ENCODE data around the gene IL1RAPL2. TPM values are rescaled to one million over a fixed set of nuclear protein-coding genes. Genes with fewer than 3 reads are reported as not detected.
"Not testable (repeated sequence)": the region's sequence is repeated elsewhere in the genome, so short reads cannot be mapped to it uniquely, and the experiment has no call there.

The IL1RAPL2 gene
- total RNA-seq, 1 donor from 2014 or later: not detected

DNA sequence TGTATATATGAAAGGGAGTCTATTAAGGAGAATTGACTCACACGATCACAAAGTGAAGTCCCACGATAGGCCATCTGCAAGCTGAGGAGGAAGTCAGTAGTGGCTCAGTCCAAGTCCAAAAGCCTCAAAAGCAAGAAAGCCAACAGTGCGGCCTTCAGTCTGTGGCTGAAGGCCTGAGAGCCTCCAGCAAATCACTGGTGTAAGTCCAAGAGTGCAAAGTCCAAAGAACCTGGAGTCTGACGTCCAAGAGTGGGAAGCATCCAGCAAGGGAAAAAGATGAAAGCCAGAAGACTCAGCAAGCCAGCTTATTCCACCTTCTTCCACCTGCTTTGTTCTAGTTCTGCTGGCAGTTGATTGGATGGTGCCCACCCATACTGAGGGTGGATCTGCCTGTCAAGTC lies 104.1 kb downstream of the IL1RAPL2 start:
- H3K9me3 Mint-ChIP-seq (ENCODE audit: low read depth): peaks cover 10% of the 10 kb centered on the region

GRCh38 chrX:104677517-104677916 lies 111.5 kb downstream of the IL1RAPL2 start:
- not testable (repeated sequence) for H3K27me3 Mint-ChIP-seq (ENCODE audit: low read depth); H3K4me3 Mint-ChIP-seq (ENCODE audit: unreplicated experiment); DNase-seq (ENCODE audit: low spot score); H3K4me1 Mint-ChIP-seq (ENCODE audit: low read depth); H3K36me3 Mint-ChIP-seq (ENCODE audit: low read depth); H3K27ac Mint-ChIP-seq (ENCODE audit: unreplicated experiment)
- peaks cover 11% of the 10 kb centered on the region for H3K9me3 Mint-ChIP-seq (ENCODE audit: low read depth)

More for the DNA sequence above, 104.1 kb downstream of the IL1RAPL2 start:
- DNase-seq (ENCODE audit: low spot score): no peak
- Mint-ChIP-seq H3K4me3 (ENCODE audit: unreplicated experiment) (no peak overlapping the region), H3K4me1 (ENCODE audit: low read depth) (no peaks in the 10 kb centered on the region), H3K36me3 (ENCODE audit: low read depth) (no peaks in the 10 kb centered on the region), H3K27me3 (ENCODE audit: low read depth) (no peaks in the 10 kb centered on the region), H3K27ac (ENCODE audit: unreplicated experiment) (no peak overlapping the region)
- TF ChIP-seq, protein P1, sequence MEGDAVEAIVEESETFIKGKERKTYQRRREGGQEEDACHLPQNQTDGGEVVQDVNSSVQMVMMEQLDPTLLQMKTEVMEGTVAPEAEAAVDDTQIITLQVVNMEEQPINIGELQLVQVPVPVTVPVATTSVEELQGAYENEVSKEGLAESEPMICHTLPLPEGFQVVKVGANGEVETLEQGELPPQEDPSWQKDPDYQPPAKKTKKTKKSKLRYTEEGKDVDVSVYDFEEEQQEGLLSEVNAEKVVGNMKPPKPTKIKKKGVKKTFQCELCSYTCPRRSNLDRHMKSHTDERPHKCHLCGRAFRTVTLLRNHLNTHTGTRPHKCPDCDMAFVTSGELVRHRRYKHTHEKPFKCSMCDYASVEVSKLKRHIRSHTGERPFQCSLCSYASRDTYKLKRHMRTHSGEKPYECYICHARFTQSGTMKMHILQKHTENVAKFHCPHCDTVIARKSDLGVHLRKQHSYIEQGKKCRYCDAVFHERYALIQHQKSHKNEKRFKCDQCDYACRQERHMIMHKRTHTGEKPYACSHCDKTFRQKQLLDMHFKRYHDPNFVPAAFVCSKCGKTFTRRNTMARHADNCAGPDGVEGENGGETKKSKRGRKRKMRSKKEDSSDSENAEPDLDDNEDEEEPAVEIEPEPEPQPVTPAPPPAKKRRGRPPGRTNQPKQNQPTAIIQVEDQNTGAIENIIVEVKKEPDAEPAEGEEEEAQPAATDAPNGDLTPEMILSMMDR (IDR thresholded peaks at IDR 0.05): no peak

DNA sequence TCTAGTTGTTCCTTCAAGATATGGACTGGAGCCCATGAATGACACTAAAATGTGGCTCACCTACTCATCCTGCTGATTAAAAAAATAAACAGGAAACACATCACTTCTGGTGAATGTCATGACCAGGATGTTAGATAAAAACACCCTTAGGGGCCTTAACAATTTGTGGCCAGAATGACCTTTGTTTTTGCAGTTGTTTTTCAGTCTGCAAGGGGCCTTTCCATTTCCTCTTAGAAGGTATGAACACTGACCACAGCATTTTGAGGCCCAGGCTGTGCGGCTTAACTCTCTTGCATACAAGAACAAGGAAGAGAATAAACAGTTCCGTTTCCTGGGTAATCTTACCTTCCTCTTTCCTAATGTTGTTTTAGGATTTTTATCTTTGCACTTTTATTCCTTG lies 113.2 kb downstream of the IL1RAPL2 start:
- H3K36me3 Mint-ChIP-seq (ENCODE audit: low read depth): no peaks in the 10 kb centered on the region
- no peak overlapping the region for H3K27ac Mint-ChIP-seq (ENCODE audit: unreplicated experiment)
- no peaks in the 10 kb centered on the region for H3K27me3 Mint-ChIP-seq (ENCODE audit: low read depth)
- no peak overlapping the region for H3K4me3 Mint-ChIP-seq (ENCODE audit: unreplicated experiment)
- no peaks in the 10 kb centered on the region for H3K4me1 Mint-ChIP-seq (ENCODE audit: low read depth)
- no peak for DNase-seq (ENCODE audit: low spot score)
- peaks cover 7% of the 10 kb centered on the region for H3K9me3 Mint-ChIP-seq (ENCODE audit: low read depth)
- TF ChIP-seq, protein P1 (IDR thresholded peaks at IDR 0.05): no peak

GRCh38 chrX:104681214-104681613 lies 115.2 kb downstream of the IL1RAPL2 start:
- Mint-ChIP-seq H3K36me3 (ENCODE audit: low read depth) (no peaks in the 10 kb centered on the region), H3K4me3 (ENCODE audit: unreplicated experiment) (no peak overlapping the region), H3K9me3 (ENCODE audit: low read depth) (peaks cover 9% of the 10 kb centered on the region), H3K27me3 (ENCODE audit: low read depth) (no peaks in the 10 kb centered on the region), H3K27ac (ENCODE audit: unreplicated experiment) (no peak overlapping the region), H3K4me1 (ENCODE audit: low read depth) (no peaks in the 10 kb centered on the region)
- TF ChIP-seq, protein P1 (IDR thresholded peaks at IDR 0.05): no peak
- DNase-seq (ENCODE audit: low spot score): no peak

DNA sequence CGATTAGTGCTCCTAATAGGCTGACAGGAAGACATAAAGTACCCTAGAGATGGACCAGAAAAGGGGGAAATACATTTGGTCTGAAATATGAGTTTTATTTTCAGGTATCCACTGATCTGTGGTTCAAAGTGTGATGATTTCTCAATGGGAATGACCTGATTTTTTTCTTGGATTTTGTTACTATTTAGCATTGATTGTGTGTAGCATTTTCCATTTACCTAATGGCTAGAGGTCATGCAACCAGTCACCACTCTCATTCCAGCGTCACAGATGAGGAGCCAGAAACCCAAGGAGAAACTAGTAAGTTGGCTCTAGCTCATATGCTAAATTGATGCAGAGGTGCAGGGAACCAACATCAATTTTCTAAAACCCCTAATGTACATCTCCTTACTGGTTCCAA lies 118.1 kb downstream of the IL1RAPL2 start:
- no peak for DNase-seq (ENCODE audit: low spot score)
- H3K27me3 Mint-ChIP-seq (ENCODE audit: low read depth): no peaks in the 10 kb centered on the region
- peaks cover 14% of the 10 kb centered on the region for H3K9me3 Mint-ChIP-seq (ENCODE audit: low read depth)
- H3K4me3 Mint-ChIP-seq (ENCODE audit: unreplicated experiment): no peak overlapping the region
- no peaks in the 10 kb centered on the region for H3K36me3 Mint-ChIP-seq (ENCODE audit: low read depth)
- TF ChIP-seq, protein P1 (IDR thresholded peaks at IDR 0.05): no peak
- no peaks in the 10 kb centered on the region for H3K4me1 Mint-ChIP-seq (ENCODE audit: low read depth)
- no peak overlapping the region for H3K27ac Mint-ChIP-seq (ENCODE audit: unreplicated experiment)

DNA sequence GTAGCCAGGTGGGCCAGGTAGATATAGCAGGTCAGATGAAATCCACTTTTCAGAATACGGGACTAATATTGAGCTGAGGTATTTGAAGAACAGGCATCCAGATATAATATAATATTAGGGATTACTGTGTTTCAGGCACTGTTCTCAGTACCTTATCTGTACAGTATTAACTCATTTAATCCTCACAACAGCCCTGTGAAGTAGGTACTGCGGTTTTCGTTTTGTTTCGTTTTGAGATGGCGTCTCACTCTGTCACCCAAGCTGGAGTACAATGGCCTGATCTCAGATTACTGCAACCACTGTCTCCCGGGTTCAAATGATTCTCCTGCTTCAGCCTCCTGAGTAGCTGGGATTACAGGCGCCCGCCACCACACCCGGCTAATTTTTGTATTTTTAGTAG lies 129.6 kb downstream of the IL1RAPL2 start:
- peaks cover 7% of the 10 kb centered on the region for H3K9me3 Mint-ChIP-seq (ENCODE audit: low read depth)
- no peak for DNase-seq (ENCODE audit: low spot score)
- no peaks in the 10 kb centered on the region for H3K27me3 Mint-ChIP-seq (ENCODE audit: low read depth)
- H3K27ac Mint-ChIP-seq (ENCODE audit: unreplicated experiment): no peak overlapping the region
- no peaks in the 10 kb centered on the region for H3K36me3 Mint-ChIP-seq (ENCODE audit: low read depth)
- H3K4me3 Mint-ChIP-seq (ENCODE audit: unreplicated experiment): no peak overlapping the region
- TF ChIP-seq, protein P1 (IDR thresholded peaks at IDR 0.05): no peak
- no peaks in the 10 kb centered on the region for H3K4me1 Mint-ChIP-seq (ENCODE audit: low read depth)
